DOHH2 (cell line): ENCODE results near the gene MAP3K7CL.

Experiments
- CTCF ChIP-seq: fragments of 200-600 bp; sonication (generic); IDR thresholded peaks from one replicate; pipeline ENCODE4 v1.5.1; 2014; ENCODE audit warnings: antibody characterized with exemption, mild to moderate bottlenecking, low read depth, low read length; ENCODE audit not compliant: poor library complexity, severe bottlenecking
- EZH2phosphoT487 ChIP-seq: fragments of 200-600 bp; sonication (generic); IDR thresholded peaks from 2 replicates; pipeline ENCODE4 v1.6.1; 2017; ENCODE audit warnings: borderline replicate concordance, mild to moderate bottlenecking, antibody characterized with exemption, low read length, moderate library complexity, mixed read lengths

GRCh38 chr21:29117372-29117955 lies 13.0 kb upstream of the MAP3K7CL start:
- TF ChIP-seq CTCF (no peak), EZH2phosphoT487 (no peak)
